NCI-H2196 treated with DMSO at 0.1 percent for 48 hours (cell line): ENCODE measurements around the gene TAAR8.
"Not testable (repeated sequence)": the region's sequence is repeated elsewhere in the genome, so short reads cannot be mapped to it uniquely, and the experiment has no call there.

Source experiments
- DNase-seq: peaks from one replicate; lab custom pipeline; 2025; ENCODE audit not compliant: unreplicated experiment; lab: John Stamatoyannopoulos, UW

Gene TAAR8

GRCh38 chr6:132552372-132552771, at the start of gene TAAR8:
Gene TAAR8 (plus strand): TSS chr6:132552672. CDS start chr6:132552693, 21 bp downstream.
- no peak for DNase-seq

GRCh38 chr6:132504757-132505156, 47.7 kb upstream of the TAAR8 start:
- no peak for DNase-seq

- no peak for DNase-seq
Measured at GRCh38 chr6:132505158-132505557, 47.3 kb upstream of the TAAR8 start.

- no peak for DNase-seq
Measured at GRCh38 chr6:132506461-132506860, 46.0 kb upstream of the TAAR8 start.

GRCh38 chr6:132506869-132507808, 45.3 kb upstream of the TAAR8 start:
- no peak for DNase-seq

- DNase-seq, result no peak
Measured at GRCh38 chr6:132511210-132511830, 41.2 kb upstream of the TAAR8 start.

- no peak for DNase-seq
Measured at GRCh38 chr6:132511831-132512220, 40.6 kb upstream of the TAAR8 start.

- no peak for DNase-seq
Measured at GRCh38 chr6:132512342-132512637, 40.2 kb upstream of the TAAR8 start.

GRCh38 chr6:132512638-132513632, 39.5 kb upstream of the TAAR8 start, which contains the start of gene STX7:
Gene STX7 (minus strand): TSS chr6:132513116. CDS start chr6:132503530, 9,586 bp downstream.
- peak; percentile 62 for DNase-seq

GRCh38 chr6:132513831-132514545, 38.5 kb upstream of the TAAR8 start:
- DNase-seq, result no peak

GRCh38 chr6:132515386-132515785, 37.1 kb upstream of the TAAR8 start:
- DNase-seq, result no peak

- no peak for DNase-seq
Measured at GRCh38 chr6:132520953-132521352, 31.5 kb upstream of the TAAR8 start.

GRCh38 chr6:132524646-132525045, 27.8 kb upstream of the TAAR8 start:
- DNase-seq, result no peak

- DNase-seq, result no peak
Measured at GRCh38 chr6:132525866-132526265, 26.6 kb upstream of the TAAR8 start.

- no peak for DNase-seq
Measured at GRCh38 chr6:132526461-132526860, 26.0 kb upstream of the TAAR8 start.

GRCh38 chr6:132527791-132528190, 24.7 kb upstream of the TAAR8 start:
- DNase-seq, result no peak

- peak; percentile 38 for DNase-seq
Measured at GRCh38 chr6:132530293-132530974, 22.0 kb upstream of the TAAR8 start.

GRCh38 chr6:132534546-132534945, 17.9 kb upstream of the TAAR8 start:
- DNase-seq, result not testable (repeated sequence)

GRCh38 chr6:132537145-132537544, 15.3 kb upstream of the TAAR8 start:
- no peak for DNase-seq

- DNase-seq, result no peak
Measured at GRCh38 chr6:132537977-132538376, 14.5 kb upstream of the TAAR8 start, which contains the start of gene TAAR9. Gene TAAR9 (plus strand): TSS chr6:132538277. CDS start chr6:132538290, 13 bp downstream.
